GM12872 (cell line): ENCODE data around the gene ELP4.

Experiments used
- CTCF ChIP-seq: IDR thresholded peaks from 3 replicates; pipeline ENCODE4 v1.5.1; 2011; ENCODE audit warnings: low read depth, mild to moderate bottlenecking, low read length, moderate library complexity; ENCODE audit not compliant: insufficient read depth

ELP4 gene

GRCh38 chr11:31607914-31608313 is 98.3 kb downstream of the ELP4 start:
- no peak for TF ChIP-seq CTCF

GRCh38 chr11:31608995-31609394 is 99.4 kb downstream of the ELP4 start:
- TF ChIP-seq CTCF: no peak

- no peak for TF ChIP-seq CTCF
Measured at GRCh38 chr11:31610544-31610943, 101.0 kb downstream of the ELP4 start.

GRCh38 chr11:31617246-31617645 is 107.7 kb downstream of the ELP4 start:
- no peak for TF ChIP-seq CTCF

GRCh38 chr11:31619980-31620379 is 110.4 kb downstream of the ELP4 start:
- no peak for TF ChIP-seq CTCF

- TF ChIP-seq CTCF: no peak
Measured at GRCh38 chr11:31620434-31620833, 110.9 kb downstream of the ELP4 start.

GRCh38 chr11:31625868-31626267 is 116.3 kb downstream of the ELP4 start:
- TF ChIP-seq CTCF: no peak

- no peak for TF ChIP-seq CTCF
Measured at GRCh38 chr11:31628111-31628510, 118.5 kb downstream of the ELP4 start.
